IMR-90 (cell line): ENCODE data around the gene FMC1. TPM values are rescaled to one million over a fixed set of nuclear protein-coding genes. Genes with fewer than 3 reads are reported as not detected.

Source experiments
- ATAC-seq: fragments of 200-7000 bp; cut with Tn5 transposase; 2 replicates; pipeline ENCODE4 v1.9.1; 2020; ENCODE audit warnings: low read depth, mild to moderate bottlenecking, moderate library complexity
- Bru-seq: library from RNA; stranded (reverse); fragments of 400-500 nt; gene quantifications from one replicate; lab custom pipeline; 2021; lab: Mats Ljungman, UMichigan
- BruChase-seq, 2 experiments: library from RNA; stranded (reverse); fragments of 400-500 nt; gene quantifications; one replicate each; lab custom pipeline; 2021; lab: Mats Ljungman, UMichigan
- BruUV-seq: library from RNA; stranded (reverse); fragments of 400-500 nt; replicated peaks from 2 replicates; lab custom pipeline; 2021; lab: Mats Ljungman, UMichigan
- CTCF ChIA-PET: fragments of 300-600 bp; formaldehyde crosslinking; extraction: SDS; loops from one replicate; lab custom pipeline; 2021; ENCODE audit warnings: antibody characterized with exemption; lab: Yijun Ruan, JAX
- POLR2A ChIA-PET: fragments of 300-600 bp; sonication (Branson Sonifier 250); formaldehyde crosslinking; loops from one replicate; lab custom pipeline; 2022; ENCODE audit warnings: antibody characterized with exemption; ENCODE audit not compliant: unreplicated experiment; lab: Charles Lee
- DNase-seq: peaks from one replicate; pipeline ENCODE4 v3.0.0; 2013
- H2AFZ ChIP-seq: replicated peaks from 2 replicates; pipeline ENCODE3; 2013; ENCODE audit warnings: low read length, mild to moderate bottlenecking; ENCODE audit not compliant: poor library complexity
- H2AK5ac ChIP-seq: 2 replicates; pipeline ENCODE4 v1.6.1; 2013; ENCODE audit warnings: low read depth, low read length, inconsistent platforms
- H2AK9ac ChIP-seq: replicated peaks from 2 replicates; pipeline ENCODE3; 2013; ENCODE audit warnings: mild to moderate bottlenecking, low read depth, low read length, moderate library complexity; ENCODE audit not compliant: poor library complexity
- H2BK120ac ChIP-seq: 2 replicates; pipeline ENCODE4 v1.6.1; 2013; ENCODE audit warnings: low read depth, low read length, inconsistent platforms
- H2BK15ac ChIP-seq: 3 replicates; pipeline ENCODE4 v1.6.1; 2013; ENCODE audit warnings: low read depth, low read length, inconsistent platforms
- H2BK20ac ChIP-seq: 2 replicates; pipeline ENCODE4 v1.6.1; 2013; ENCODE audit warnings: low read depth, mild to moderate bottlenecking, inconsistent platforms, low read length, moderate library complexity
- H2BK5ac ChIP-seq: 2 replicates; pipeline ENCODE4 v1.6.1; 2013; ENCODE audit warnings: mild to moderate bottlenecking, low read depth, low read length, inconsistent platforms; ENCODE audit not compliant: poor library complexity, severe bottlenecking
- H3K14ac ChIP-seq: replicated peaks from 2 replicates; pipeline ENCODE4 v1.6.1; 2013; ENCODE audit warnings: low read depth, low read length, inconsistent platforms
- H3K18ac ChIP-seq: 2 replicates; pipeline ENCODE4 v1.6.1; 2013; ENCODE audit warnings: low read depth, low read length, control low read depth
- H3K23ac ChIP-seq: 2 replicates; pipeline ENCODE4 v1.6.1; 2013; ENCODE audit warnings: low read depth, low read length, inconsistent platforms
- H3K27ac ChIP-seq: 2 replicates; pipeline ENCODE4 v1.5.1; 2013; ENCODE audit warnings: mild to moderate bottlenecking, control low read depth, low read length; ENCODE audit not compliant: insufficient read depth
- H3K27me3 ChIP-seq: 2 replicates; pipeline ENCODE4 v1.6.1; 2013; ENCODE audit warnings: low read length; ENCODE audit not compliant: control insufficient read depth, insufficient read depth
- H3K36me3 ChIP-seq: 2 replicates; pipeline ENCODE4 v1.6.1; 2013; ENCODE audit warnings: low read length, mixed read lengths; ENCODE audit not compliant: control insufficient read depth, insufficient read depth
- H3K4ac ChIP-seq: 2 replicates; pipeline ENCODE4 v1.6.1; 2013; ENCODE audit warnings: low read depth, low read length, inconsistent platforms
- H3K4me1 ChIP-seq: 2 replicates; pipeline ENCODE4 v1.6.1; 2013; ENCODE audit warnings: low read length, mixed read lengths; ENCODE audit not compliant: control insufficient read depth, insufficient read depth
- H3K4me2 ChIP-seq: 2 replicates; pipeline ENCODE4 v1.6.1; 2013; ENCODE audit warnings: low read depth, mild to moderate bottlenecking, control low read depth, low read length, moderate library complexity
- H3K4me3 ChIP-seq: 2 replicates; pipeline ENCODE4 v1.5.1; 2013; ENCODE audit warnings: low read depth, mild to moderate bottlenecking, control low read depth, low read length, moderate library complexity; ENCODE audit not compliant: insufficient read depth
- H3K56ac ChIP-seq: 2 replicates; pipeline ENCODE4 v1.6.1; 2013; ENCODE audit warnings: low read length, inconsistent platforms; ENCODE audit not compliant: insufficient read depth; ENCODE audit errors: extremely low read depth
- H3K79me1 ChIP-seq, 2 experiments: 2 replicates each; pipeline ENCODE4 v1.6.1; 2013; ENCODE audit warnings: low read length in 2 of 2, inconsistent platforms in 1 of 2, low read depth in 1 of 2
- H3K9ac ChIP-seq: 2 replicates; pipeline ENCODE4 v1.6.1; 2013; ENCODE audit warnings: low read depth, low read length, control low read depth
- H3K9me1 ChIP-seq: 2 replicates; pipeline ENCODE4 v1.6.1; 2013; ENCODE audit warnings: low read length, inconsistent platforms; ENCODE audit not compliant: insufficient read depth
- H3K9me3 ChIP-seq: 2 replicates; pipeline ENCODE4 v1.6.1; 2013; ENCODE audit warnings: low read length; ENCODE audit not compliant: control insufficient read depth, insufficient read depth
- H4K20me1 ChIP-seq: 2 replicates; pipeline ENCODE4 v1.6.1; 2013; ENCODE audit warnings: low read length, inconsistent platforms; ENCODE audit not compliant: insufficient read depth
- H4K5ac ChIP-seq: 2 replicates; pipeline ENCODE4 v1.6.1; 2013; ENCODE audit warnings: mild to moderate bottlenecking, low read depth, low read length, control low read depth
- H4K8ac ChIP-seq, 2 experiments: 2 replicates each; pipeline ENCODE4 v1.6.1; 2013; ENCODE audit warnings: low read depth in 2 of 2, low read length in 2 of 2, control low read depth in 1 of 2, inconsistent platforms in 1 of 2
- H4K91ac ChIP-seq: 2 replicates; pipeline ENCODE4 v1.6.1; 2013; ENCODE audit warnings: low read depth, low read length, inconsistent platforms; ENCODE audit not compliant: insufficient read depth
- BHLHE40 ChIP-seq: fragments of 150-350 bp; IDR thresholded peaks from 2 replicates; pipeline ENCODE4 v1.6.1; 2016; ENCODE audit warnings: mild to moderate bottlenecking, low read depth, low read length
- CHD1 ChIP-seq: IDR thresholded peaks from 2 replicates; pipeline ENCODE4 v1.6.1; 2012; ENCODE audit warnings: low read depth, low read length, improper control_type of control experiment
- MAFK ChIP-seq: IDR thresholded peaks from 2 replicates; pipeline ENCODE4 v1.6.1; 2012; ENCODE audit warnings: low read depth, low read length, improper control_type of control experiment
- MAZ ChIP-seq: IDR thresholded peaks from 2 replicates; pipeline ENCODE4 v1.6.1; 2012; ENCODE audit warnings: low read depth, mild to moderate bottlenecking, low read length, improper control_type of control experiment, moderate library complexity, borderline replicate concordance
- MXI1 ChIP-seq: IDR thresholded peaks from 2 replicates; pipeline ENCODE4 v1.6.1; 2012; ENCODE audit warnings: low read depth, mild to moderate bottlenecking, low read length, moderate library complexity, borderline replicate concordance
- NFE2L2 ChIP-seq: fragments of 150-350 bp; IDR thresholded peaks from 2 replicates; pipeline ENCODE4 v1.6.1; 2016; ENCODE audit warnings: low read depth, mild to moderate bottlenecking, low read length
- POLR2A ChIP-seq: IDR thresholded peaks from 2 replicates; pipeline ENCODE4 v1.6.1; 2012; ENCODE audit warnings: mild to moderate bottlenecking, low read depth, low read length
- WGBS, 2 experiments: methylation state at CpG; one replicate each; pipeline versions ENCODE4 v1.1.5 to v1.1.7; 2013; ENCODE audit warnings: missing lambda C conversion rate in 2 of 2; ENCODE audit not compliant: insufficient read length in 1 of 2; ENCODE audit errors: extremely low coverage in 2 of 2; 5-methylcytosine and 5-hydroxymethylcytosine counted together
- dilution Hi-C: fragments of 300-500 bp; cut with HindIII; formaldehyde crosslinking; loops from one replicate; pipeline ENCODE4 v1.14.3; 2018; ENCODE audit warnings: low sequenced_read_pairs; ENCODE audit not compliant: unreplicated experiment
- in situ Hi-C: fragments of 300-500 bp; cut with MboI; formaldehyde crosslinking; loops from 3 replicates; pipeline ENCODE4 v1.14.3; 2019; ENCODE audit warnings: low sequenced_read_pairs, inconsistent platforms, mixed read lengths
- intact Hi-C: fragments of 100-400 bp; cut with micrococcal nuclease; formaldehyde crosslinking; loops from 2 replicates; pipeline ENCODE4 v1.10.0; 2022
- long read RNA-seq: library from polyadenylated mRNA; unstranded; transcript quantifications from one replicate; pipeline ENCODE4 v2.0.0, GENCODE V29; 2021; ENCODE audit not compliant: unreplicated experiment
- polyA plus RNA-seq, 3 experiments: library from polyadenylated mRNA; depleted of rRNA; stranded (reverse); fragments of >200 nt; gene quantifications; 2 replicates each; pipeline ENCODE4 v1.2.3, GENCODE V29; 2012; ENCODE audit warnings: low replicate concordance in 1 of 3
- total RNA-seq: library from RNA; depleted of rRNA; stranded (reverse); fragments of >200 nt; gene quantifications from 2 replicates; pipeline ENCODE4 v1.2.3, GENCODE V29; 2012; rRNA removed
- TF ChIP-seq, protein P1 (sequence below): conservative IDR thresholded peaks from 2 replicates; pipeline ENCODE4 v1.5.1; 2012; ENCODE audit warnings: mild to moderate bottlenecking, low read depth, low read length, improper control_type of control experiment

The FMC1 gene
- total RNA-seq, result 6.1 and 6.4 TPM in 2 replicates
- 11.9 and 12.6 TPM in 2 replicates for polyA plus RNA-seq (2012; rRNA removed)
- polyA plus RNA-seq (2012; cell fraction: cytosol; rRNA removed), result 12.7 and 17.5 TPM in 2 replicates
- polyA plus RNA-seq (2012; cell fraction: nucleus; rRNA removed; ENCODE audit: low replicate concordance), result 3.9 and 5.0 TPM in 2 replicates
- Bru-seq, nascent RNA, result percentile 44 among the genes with signal in this experiment
- BruChase-seq, experiment 1, labeled RNA remaining after a 6-hour chase, result percentile 60 among the genes with signal in this experiment
- percentile 47 among the genes with signal in this experiment for BruChase-seq, experiment 2, labeled RNA remaining after a 2-hour chase
- long read RNA-seq, transcript FMC1-201 (2 exons, 1,210 nt), result major isoform, 9 of 9 reads
- long read RNA-seq, partial matches to known transcripts, result 0 of 9 reads
- long read RNA-seq, other reads (novel, unspliced or antisense), result 0 of 9 reads

GRCh38 chr7:139341058-139341775 lies at the start of gene FMC1:
Gene FMC1 (plus strand): TSS chr7:139341337. CDS start chr7:139341385, 48 bp downstream.
- Histone ChIP-seq H3K4me1 (no peaks in the 10 kb centered on the region; the same call in 1 of the 2 replicates), H3K9ac (peak within 1 kb of the TSS; percentile 88), H3K18ac (peak within 1 kb of the TSS; percentile 25), H3K4ac (peak within 1 kb of the TSS; percentile 91), H3K9me3 (no peaks in the 10 kb centered on the region), H2AK5ac (peak within 1 kb of the TSS; percentile 83), H3K23ac (peak within 1 kb of the TSS; percentile 95), H3K27me3 (no peaks in the 10 kb centered on the region), H4K8ac (peak within 1 kb of the TSS; percentile 2 to 98), H3K56ac (peak within 1 kb of the TSS; percentile 96), H3K79me1 (peaks cover 7 to 19% of the 10 kb centered on the region in 2 experiments), H4K5ac (peak within 1 kb of the TSS; percentile 73), H2AFZ (peak within 1 kb of the TSS; percentile 99), H3K4me3 (peak within 1 kb of the TSS; percentile 64), H4K91ac (peak within 1 kb of the TSS; percentile 95), H2BK15ac (peak within 1 kb of the TSS; percentile 13; the same call in 1 of the 3 replicates), H2AK9ac (peak within 1 kb of the TSS; percentile 98), H3K36me3 (peaks cover 2% of the 10 kb centered on the region; the same call in 1 of the 2 replicates), H3K9me1 (no peaks in the 10 kb centered on the region), H2BK20ac (no peak within 1 kb of the TSS; the same call in 1 of the 2 replicates), H3K4me2 (peak within 1 kb of the TSS; percentile 87), H3K27ac (peak within 1 kb of the TSS; percentile 91), H3K14ac (peak within 1 kb of the TSS; percentile 97), H2BK5ac (peak within 1 kb of the TSS; percentile 88), H2BK120ac (peak within 1 kb of the TSS; percentile 78), H4K20me1 (no peaks in the 10 kb centered on the region; the same call in 1 of the 2 replicates)
- DNase-seq, result peak; percentile 94
- CTCF ChIA-PET, result no interaction called here
- ATAC-seq, result peak; percentile 83
- intact Hi-C loops (loop anchor here (5.0 kb wide), 1 partner anchor 661 kb away; no protein-coding TSS in a partner anchor), in situ Hi-C loops (no loop called here), dilution Hi-C loops (no loop called here)
- POLR2A ChIA-PET, result no interaction called here
- no TSS peak for BruUV-seq
- peak; percentile 71; the same call in 1 of the 2 replicates for TF ChIP-seq POLR2A
- peak; percentile 97 for TF ChIP-seq BHLHE40
- TF ChIP-seq, protein P1, sequence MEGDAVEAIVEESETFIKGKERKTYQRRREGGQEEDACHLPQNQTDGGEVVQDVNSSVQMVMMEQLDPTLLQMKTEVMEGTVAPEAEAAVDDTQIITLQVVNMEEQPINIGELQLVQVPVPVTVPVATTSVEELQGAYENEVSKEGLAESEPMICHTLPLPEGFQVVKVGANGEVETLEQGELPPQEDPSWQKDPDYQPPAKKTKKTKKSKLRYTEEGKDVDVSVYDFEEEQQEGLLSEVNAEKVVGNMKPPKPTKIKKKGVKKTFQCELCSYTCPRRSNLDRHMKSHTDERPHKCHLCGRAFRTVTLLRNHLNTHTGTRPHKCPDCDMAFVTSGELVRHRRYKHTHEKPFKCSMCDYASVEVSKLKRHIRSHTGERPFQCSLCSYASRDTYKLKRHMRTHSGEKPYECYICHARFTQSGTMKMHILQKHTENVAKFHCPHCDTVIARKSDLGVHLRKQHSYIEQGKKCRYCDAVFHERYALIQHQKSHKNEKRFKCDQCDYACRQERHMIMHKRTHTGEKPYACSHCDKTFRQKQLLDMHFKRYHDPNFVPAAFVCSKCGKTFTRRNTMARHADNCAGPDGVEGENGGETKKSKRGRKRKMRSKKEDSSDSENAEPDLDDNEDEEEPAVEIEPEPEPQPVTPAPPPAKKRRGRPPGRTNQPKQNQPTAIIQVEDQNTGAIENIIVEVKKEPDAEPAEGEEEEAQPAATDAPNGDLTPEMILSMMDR, result peak; percentile 29; the same call in 1 of the 2 replicates
- no peak for TF ChIP-seq NFE2L2
- TF ChIP-seq MAFK, result no peak
- TF ChIP-seq CHD1, result peak; percentile 59; the same call in 1 of the 2 replicates
- peak; percentile 67; the same call in 1 of the 2 replicates for TF ChIP-seq MAZ
- peak; percentile 51; the same call in 1 of the 2 replicates for TF ChIP-seq MXI1
- WGBS, 2 experiments, result 0% methylated on average over 40 of the region's 54 CpGs; no CpG with 5 or more reads in 1 of the 2 experiments
